H1 (cell line): ENCODE data around the gene TMEM258. TPM values are rescaled to one million over a fixed set of nuclear protein-coding genes. Genes with fewer than 3 reads are reported as not detected.

Experiments
- CREB1 ChIP-seq: IDR thresholded peaks from 2 replicates; pipeline ENCODE4 v1.6.1; 2012; ENCODE audit warnings: inconsistent platforms
- TBP ChIP-seq: IDR thresholded peaks from 2 replicates; pipeline ENCODE4 v1.6.1; 2011; ENCODE audit warnings: low read depth, low read length, improper control_type of control experiment
- polyA plus RNA-seq, 7 experiments: library from polyadenylated mRNA; depleted of rRNA in 3 of 7; stranded (reverse) in 5 of 7; unstranded in 2 of 7; fragments of >200 nt in 5 of 7; fragments of 200-250 nt in 2 of 7; gene quantifications; 1 replicate in 5 of 7; 2 replicates in 1 of 7; 4 replicates in 1 of 7; pipeline versions ENCODE4 v1.2.1 to v1.2.3, GENCODE V29; 2011 to 2013; ENCODE audit warnings: missing spikeins in 2 of 7, mixed read lengths in 2 of 7
- total RNA-seq: library from RNA; stranded (reverse); fragmentation: NEBNext Ultra II Directional; extraction: Animal tissue kit (Norgen Biotek cat#: 25700); gene quantifications from 2 replicates; pipeline ENCODE4 v1.2.1, GENCODE V29; 2021
- TF ChIP-seq, protein P1 (sequence below): fragments of 300-600 bp; sonication (generic); IDR thresholded peaks from 2 replicates; pipeline ENCODE4 v1.7.1; 2012; ENCODE audit warnings: low read length, moderate library complexity, mild to moderate bottlenecking, inconsistent platforms; ENCODE audit not compliant: insufficient replicate concordance

TMEM258 gene
- total and polyA plus RNA-seq, 2 of the 8 experiments (the other 6 are each of a cell fraction or from before 2014, with no cell fraction given): 186 to 759 TPM

DNA sequence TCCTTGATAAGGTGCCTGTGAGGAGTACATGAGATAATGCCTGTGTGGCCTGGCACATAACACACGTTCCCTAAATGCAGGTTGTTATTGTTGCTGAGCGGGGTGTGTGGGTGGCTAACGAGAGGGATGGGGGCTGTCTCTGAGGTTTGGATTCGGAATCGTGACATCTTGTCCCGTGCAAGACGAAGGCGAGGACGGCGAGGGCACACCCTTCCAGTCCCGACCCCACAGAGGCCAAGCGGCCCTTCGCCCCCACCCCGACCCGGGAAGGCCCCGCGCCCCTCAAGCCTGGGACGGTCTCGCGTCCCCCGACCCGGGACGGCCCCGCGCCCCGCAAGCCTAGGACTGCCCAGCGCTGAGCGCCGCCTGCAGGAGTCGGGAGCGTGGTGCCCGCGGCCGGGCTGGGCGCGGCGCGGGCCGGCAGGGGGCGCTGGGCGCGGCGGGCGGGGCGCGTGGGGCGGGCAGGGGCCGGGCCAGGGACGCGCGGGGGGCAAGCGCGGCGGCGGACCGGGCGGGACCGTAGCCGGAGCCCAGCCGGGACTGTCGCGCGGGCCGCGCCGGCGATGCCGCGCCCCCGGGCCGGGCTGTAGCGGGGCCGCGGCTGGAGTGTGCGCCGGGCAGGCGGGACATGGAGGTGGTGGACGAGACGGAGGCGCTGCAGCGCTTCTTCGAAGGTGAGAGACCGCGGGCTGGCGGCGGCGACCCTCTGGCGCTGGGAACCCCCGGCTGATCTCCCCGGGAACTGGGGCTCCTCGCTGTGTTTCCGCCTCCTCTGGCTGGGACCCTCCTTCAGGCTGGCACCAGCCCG is 40.1 kb downstream of the TMEM258 start, which contains the start of gene MYRF (continued):
- TF ChIP-seq, protein P1, sequence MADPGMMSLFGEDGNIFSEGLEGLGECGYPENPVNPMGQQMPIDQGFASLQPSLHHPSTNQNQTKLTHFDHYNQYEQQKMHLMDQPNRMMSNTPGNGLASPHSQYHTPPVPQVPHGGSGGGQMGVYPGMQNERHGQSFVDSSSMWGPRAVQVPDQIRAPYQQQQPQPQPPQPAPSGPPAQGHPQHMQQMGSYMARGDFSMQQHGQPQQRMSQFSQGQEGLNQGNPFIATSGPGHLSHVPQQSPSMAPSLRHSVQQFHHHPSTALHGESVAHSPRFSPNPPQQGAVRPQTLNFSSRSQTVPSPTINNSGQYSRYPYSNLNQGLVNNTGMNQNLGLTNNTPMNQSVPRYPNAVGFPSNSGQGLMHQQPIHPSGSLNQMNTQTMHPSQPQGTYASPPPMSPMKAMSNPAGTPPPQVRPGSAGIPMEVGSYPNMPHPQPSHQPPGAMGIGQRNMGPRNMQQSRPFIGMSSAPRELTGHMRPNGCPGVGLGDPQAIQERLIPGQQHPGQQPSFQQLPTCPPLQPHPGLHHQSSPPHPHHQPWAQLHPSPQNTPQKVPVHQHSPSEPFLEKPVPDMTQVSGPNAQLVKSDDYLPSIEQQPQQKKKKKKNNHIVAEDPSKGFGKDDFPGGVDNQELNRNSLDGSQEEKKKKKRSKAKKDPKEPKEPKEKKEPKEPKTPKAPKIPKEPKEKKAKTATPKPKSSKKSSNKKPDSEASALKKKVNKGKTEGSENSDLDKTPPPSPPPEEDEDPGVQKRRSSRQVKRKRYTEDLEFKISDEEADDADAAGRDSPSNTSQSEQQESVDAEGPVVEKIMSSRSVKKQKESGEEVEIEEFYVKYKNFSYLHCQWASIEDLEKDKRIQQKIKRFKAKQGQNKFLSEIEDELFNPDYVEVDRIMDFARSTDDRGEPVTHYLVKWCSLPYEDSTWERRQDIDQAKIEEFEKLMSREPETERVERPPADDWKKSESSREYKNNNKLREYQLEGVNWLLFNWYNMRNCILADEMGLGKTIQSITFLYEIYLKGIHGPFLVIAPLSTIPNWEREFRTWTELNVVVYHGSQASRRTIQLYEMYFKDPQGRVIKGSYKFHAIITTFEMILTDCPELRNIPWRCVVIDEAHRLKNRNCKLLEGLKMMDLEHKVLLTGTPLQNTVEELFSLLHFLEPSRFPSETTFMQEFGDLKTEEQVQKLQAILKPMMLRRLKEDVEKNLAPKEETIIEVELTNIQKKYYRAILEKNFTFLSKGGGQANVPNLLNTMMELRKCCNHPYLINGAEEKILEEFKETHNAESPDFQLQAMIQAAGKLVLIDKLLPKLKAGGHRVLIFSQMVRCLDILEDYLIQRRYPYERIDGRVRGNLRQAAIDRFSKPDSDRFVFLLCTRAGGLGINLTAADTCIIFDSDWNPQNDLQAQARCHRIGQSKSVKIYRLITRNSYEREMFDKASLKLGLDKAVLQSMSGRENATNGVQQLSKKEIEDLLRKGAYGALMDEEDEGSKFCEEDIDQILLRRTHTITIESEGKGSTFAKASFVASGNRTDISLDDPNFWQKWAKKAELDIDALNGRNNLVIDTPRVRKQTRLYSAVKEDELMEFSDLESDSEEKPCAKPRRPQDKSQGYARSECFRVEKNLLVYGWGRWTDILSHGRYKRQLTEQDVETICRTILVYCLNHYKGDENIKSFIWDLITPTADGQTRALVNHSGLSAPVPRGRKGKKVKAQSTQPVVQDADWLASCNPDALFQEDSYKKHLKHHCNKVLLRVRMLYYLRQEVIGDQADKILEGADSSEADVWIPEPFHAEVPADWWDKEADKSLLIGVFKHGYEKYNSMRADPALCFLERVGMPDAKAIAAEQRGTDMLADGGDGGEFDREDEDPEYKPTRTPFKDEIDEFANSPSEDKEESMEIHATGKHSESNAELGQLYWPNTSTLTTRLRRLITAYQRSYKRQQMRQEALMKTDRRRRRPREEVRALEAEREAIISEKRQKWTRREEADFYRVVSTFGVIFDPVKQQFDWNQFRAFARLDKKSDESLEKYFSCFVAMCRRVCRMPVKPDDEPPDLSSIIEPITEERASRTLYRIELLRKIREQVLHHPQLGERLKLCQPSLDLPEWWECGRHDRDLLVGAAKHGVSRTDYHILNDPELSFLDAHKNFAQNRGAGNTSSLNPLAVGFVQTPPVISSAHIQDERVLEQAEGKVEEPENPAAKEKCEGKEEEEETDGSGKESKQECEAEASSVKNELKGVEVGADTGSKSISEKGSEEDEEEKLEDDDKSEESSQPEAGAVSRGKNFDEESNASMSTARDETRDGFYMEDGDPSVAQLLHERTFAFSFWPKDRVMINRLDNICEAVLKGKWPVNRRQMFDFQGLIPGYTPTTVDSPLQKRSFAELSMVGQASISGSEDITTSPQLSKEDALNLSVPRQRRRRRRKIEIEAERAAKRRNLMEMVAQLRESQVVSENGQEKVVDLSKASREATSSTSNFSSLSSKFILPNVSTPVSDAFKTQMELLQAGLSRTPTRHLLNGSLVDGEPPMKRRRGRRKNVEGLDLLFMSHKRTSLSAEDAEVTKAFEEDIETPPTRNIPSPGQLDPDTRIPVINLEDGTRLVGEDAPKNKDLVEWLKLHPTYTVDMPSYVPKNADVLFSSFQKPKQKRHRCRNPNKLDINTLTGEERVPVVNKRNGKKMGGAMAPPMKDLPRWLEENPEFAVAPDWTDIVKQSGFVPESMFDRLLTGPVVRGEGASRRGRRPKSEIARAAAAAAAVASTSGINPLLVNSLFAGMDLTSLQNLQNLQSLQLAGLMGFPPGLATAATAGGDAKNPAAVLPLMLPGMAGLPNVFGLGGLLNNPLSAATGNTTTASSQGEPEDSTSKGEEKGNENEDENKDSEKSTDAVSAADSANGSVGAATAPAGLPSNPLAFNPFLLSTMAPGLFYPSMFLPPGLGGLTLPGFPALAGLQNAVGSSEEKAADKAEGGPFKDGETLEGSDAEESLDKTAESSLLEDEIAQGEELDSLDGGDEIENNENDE: no peak
- TF ChIP-seq CREB1: no peak
- no peak for TF ChIP-seq TBP
- TF ChIP-seq, all 59 proteins: peak for 6
